ENCODE data around the gene PDGFA. TPM values are rescaled to one million over a fixed set of nuclear protein-coding genes. Genes with fewer than 3 reads are reported as not detected.

PDGFA gene
- 100 to 1,000 TPM; 175 to 219 TPM for total RNA-seq

- H3K27ac ChIP-seq: peak within 1 kb of the TSS; percentile 95 to 100
- peaks cover 21 to 55% of the 10 kb centered on the region in 2 donors for H3K4me1 ChIP-seq (ENCODE audit: control insufficient read depth in 1 of 2, low read depth in 2 of 2)
- ATAC-seq (ENCODE audit: insufficient number of reproducible peaks, low FRiP score, low read depth) (no peak), DNase-seq (ENCODE audit: low spot score) (no peak)
- peak; percentile 70 for TF ChIP-seq CTCF (IDR thresholded peaks at IDR 0.05)
- peak within 1 kb of the TSS; percentile 100 for H3K4me3 ChIP-seq
- H3K36me3 ChIP-seq: no peaks in the 10 kb centered on the region
- no peaks in the 10 kb centered on the region for H3K9me3 ChIP-seq
- H3K27me3 ChIP-seq (replicated peaks; ENCODE audit: insufficient read depth): no peaks in the 10 kb centered on the region
Measured at GRCh38 chr7:519484-520390, at the start of gene PDGFA. PDGFA (minus strand) TSS chr7:519846; CDS start chr7:519001, 845 bp downstream.

- Histone ChIP-seq H3K36me3 (no peaks in the 10 kb centered on the region), H3K4me3 (peak overlapping the region; percentile 21), H3K4me1 (ENCODE audit: control insufficient read depth in 1 of 2, low read depth in 2 of 2) (peaks cover 16 to 36% of the 10 kb centered on the region in 2 donors), H3K27ac (peak overlapping the region; percentile 29 to 48), H3K27me3 (replicated peaks; ENCODE audit: insufficient read depth) (no peaks in the 10 kb centered on the region), H3K9me3 (no peaks in the 10 kb centered on the region)
- no peak for TF ChIP-seq CTCF (IDR thresholded peaks at IDR 0.05)
- ATAC-seq (ENCODE audit: insufficient number of reproducible peaks, low FRiP score, low read depth): peak; percentile 34
- no peak for DNase-seq (ENCODE audit: low spot score)
Measured at GRCh38 chr7:568031-568951, 48.6 kb upstream of the PDGFA start.

- no peak for ATAC-seq (ENCODE audit: insufficient number of reproducible peaks, low FRiP score, low read depth)
- Histone ChIP-seq H3K27ac (no peak overlapping the region), H3K27me3 (replicated peaks; ENCODE audit: insufficient read depth) (no peaks in the 10 kb centered on the region), H3K4me1 (ENCODE audit: control insufficient read depth in 1 of 2, low read depth in 2 of 2) (peaks cover 16 to 35% of the 10 kb centered on the region in 2 donors), H3K9me3 (no peaks in the 10 kb centered on the region), H3K4me3 (no peak overlapping the region), H3K36me3 (no peaks in the 10 kb centered on the region)
- TF ChIP-seq CTCF (IDR thresholded peaks at IDR 0.05): no peak
- DNase-seq (ENCODE audit: low spot score): no peak
Measured at GRCh38 chr7:567305-567883, 47.7 kb upstream of the PDGFA start.

- no peak overlapping the region for H3K27ac ChIP-seq
- no peak for DNase-seq (ENCODE audit: low spot score)
- no peaks in the 10 kb centered on the region for H3K9me3 ChIP-seq
- no peak for TF ChIP-seq CTCF (IDR thresholded peaks at IDR 0.05)
- H3K27me3 ChIP-seq (replicated peaks; ENCODE audit: insufficient read depth): no peaks in the 10 kb centered on the region
- no peaks in the 10 kb centered on the region for H3K36me3 ChIP-seq
- ATAC-seq (ENCODE audit: insufficient number of reproducible peaks, low FRiP score, low read depth): no peak
- no peak overlapping the region for H3K4me3 ChIP-seq
- peaks cover 16 to 35% of the 10 kb centered on the region in 2 donors for H3K4me1 ChIP-seq (ENCODE audit: control insufficient read depth in 1 of 2, low read depth in 2 of 2)
Measured at GRCh38 chr7:566100-566499, 46.5 kb upstream of the PDGFA start.
